HG03025 (cell line): ENCODE data around the gene TK2.
"Not testable (repeated sequence)": the region's sequence is repeated elsewhere in the genome, so short reads cannot be mapped to it uniquely, and the experiment has no call there.

Experiments
- ATAC-seq: cut with Tn5 transposase; IDR thresholded peaks from one replicate; pipeline ENCODE4 v1.9.1; 2021; ENCODE audit warnings: mild to moderate bottlenecking, moderate library complexity; ENCODE audit not compliant: unreplicated experiment, low FRiP score

Gene TK2

DNA sequence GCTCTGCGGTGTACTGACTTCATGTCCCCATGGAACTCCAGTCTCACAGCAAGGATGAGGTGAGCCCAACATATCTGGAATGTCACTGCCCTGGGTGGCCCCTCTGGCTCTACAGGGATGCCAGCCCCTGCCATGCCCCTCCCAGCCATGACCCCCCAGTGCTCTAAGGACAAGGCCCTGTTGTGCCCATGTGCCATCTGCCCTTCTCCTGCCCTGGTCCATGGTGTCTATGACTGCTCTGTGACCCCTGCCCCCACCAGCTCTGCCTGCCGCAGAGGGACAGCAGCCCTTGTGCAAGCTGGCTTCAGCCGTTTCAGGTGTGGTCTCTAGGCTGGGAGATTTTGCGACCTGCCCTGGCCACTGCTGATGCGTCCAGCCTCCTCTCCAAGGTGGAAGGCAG is 40.3 kb downstream of the TK2 start:
- ATAC-seq: no peak

DNA sequence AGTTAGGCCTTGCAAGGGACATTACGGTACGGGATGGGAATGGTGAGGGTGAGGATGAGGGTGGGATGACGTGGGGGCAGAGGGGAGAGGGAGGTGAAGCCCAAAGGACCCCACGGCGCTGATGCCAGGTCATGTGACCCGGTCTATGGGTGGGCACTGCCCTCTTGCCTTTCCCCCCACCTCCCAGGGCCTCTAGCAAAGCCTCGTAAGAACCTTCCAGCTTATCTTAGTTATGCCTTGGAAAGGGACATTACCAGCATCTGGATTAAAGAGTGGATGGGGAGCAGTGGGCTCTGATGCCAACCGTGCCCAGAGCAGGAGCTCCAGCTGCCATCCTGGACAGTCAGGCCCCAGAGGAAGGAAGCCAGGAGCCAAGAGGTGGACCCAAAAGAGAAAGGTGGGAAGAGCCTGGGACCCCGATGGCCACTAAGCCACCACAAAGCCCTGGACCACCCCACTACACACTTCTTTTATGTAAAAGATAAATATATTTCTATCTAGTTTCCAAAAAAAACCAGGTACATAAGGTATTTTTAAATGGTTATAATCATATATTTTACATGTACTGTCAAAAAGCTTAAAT is 40.9 kb downstream of the TK2 start:
- no peak for ATAC-seq

DNA sequence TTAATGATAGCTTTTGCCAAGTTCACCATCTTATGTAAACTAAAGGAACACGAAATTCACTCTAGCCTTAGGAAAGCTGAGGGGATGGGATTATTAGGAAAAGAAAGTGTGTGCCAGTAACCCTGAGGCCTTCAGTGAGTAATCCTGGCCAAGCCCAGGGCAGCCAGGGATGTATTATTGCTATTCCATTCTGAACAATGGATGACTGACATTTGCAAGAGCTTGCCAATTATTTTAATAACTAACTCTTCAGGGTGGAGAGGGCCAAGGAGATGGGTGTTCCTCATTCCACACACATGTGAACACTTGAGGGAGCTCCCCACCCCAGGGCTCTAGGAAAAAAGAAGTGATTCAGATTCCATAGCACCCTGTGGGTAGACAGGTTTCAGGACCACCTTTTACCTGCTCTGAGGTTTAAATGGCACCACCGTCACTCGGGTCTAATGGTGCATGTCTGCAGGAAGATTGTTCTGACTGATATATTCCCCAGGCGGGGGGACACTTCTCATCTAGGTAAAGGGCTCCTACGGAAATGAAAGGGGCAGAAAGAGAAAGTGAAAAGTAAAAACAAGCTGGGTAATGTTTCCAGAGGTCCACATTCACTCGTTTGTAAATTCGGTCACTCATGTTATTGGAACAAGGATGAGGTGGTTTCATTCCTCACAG is 41.5 kb downstream of the TK2 start:
- ATAC-seq: no peak

DNA sequence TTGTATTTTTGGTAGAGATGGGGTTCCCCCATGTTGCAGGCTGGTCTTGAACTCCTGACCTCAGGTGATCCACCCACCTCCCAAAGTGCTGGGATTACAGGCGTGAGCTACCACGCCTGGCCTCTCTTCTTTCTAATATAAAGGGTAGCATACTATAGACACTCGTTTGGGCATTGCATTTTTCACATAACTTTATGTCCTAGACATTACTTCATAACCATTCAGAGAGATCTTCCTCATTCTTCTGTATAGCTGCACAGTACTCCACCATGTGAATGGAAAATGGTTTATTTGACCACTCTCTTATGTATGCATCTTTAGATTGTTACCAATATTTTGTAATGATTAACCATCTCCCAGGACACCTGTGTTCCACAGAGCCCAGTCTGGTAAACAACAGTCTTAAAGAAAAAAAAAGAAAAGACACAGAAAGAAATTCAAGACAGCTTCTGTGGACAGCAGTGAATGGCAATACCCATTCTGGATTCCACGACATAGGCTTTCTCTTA is 42.1 kb downstream of the TK2 start:
- ATAC-seq: no peak

DNA sequence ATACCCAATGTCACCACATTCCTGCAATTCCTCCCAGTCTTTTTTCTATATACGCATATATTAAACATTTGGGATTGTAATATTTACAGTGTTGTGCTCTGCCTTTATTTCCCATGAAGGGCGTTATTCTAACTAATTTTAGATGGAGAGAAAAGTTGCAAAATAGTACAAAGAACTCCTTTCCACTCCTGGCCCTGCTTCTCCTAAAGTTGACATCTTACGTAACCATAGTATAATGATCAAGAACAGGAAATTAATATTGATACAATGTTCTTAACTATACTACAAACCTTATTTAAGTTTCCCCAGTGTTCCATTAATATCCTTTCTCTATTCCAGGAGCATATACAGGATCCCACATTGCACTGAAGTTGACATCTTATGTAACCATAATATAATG is 46.3 kb downstream of the TK2 start:
- ATAC-seq: no peak

DNA sequence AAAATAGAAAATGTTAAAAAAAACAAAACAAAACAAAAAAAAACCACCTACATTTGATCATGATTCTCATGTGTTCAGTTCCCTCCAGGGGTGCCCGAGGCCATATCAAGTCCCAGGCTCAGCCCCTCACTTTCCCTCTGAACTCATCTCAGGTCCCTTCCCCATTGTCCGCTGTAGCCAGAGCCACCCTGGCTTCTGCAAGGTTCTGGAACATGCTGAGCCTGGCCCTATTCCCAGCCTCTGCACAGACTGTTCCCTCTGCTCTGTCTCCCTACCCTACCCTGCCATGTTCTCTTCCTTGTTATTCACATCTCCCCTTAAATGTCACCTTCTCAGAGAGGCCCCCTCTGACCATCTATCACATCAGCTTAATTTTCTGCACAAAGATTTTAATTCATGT is 46.9 kb downstream of the TK2 start:
- ATAC-seq: no peak

DNA sequence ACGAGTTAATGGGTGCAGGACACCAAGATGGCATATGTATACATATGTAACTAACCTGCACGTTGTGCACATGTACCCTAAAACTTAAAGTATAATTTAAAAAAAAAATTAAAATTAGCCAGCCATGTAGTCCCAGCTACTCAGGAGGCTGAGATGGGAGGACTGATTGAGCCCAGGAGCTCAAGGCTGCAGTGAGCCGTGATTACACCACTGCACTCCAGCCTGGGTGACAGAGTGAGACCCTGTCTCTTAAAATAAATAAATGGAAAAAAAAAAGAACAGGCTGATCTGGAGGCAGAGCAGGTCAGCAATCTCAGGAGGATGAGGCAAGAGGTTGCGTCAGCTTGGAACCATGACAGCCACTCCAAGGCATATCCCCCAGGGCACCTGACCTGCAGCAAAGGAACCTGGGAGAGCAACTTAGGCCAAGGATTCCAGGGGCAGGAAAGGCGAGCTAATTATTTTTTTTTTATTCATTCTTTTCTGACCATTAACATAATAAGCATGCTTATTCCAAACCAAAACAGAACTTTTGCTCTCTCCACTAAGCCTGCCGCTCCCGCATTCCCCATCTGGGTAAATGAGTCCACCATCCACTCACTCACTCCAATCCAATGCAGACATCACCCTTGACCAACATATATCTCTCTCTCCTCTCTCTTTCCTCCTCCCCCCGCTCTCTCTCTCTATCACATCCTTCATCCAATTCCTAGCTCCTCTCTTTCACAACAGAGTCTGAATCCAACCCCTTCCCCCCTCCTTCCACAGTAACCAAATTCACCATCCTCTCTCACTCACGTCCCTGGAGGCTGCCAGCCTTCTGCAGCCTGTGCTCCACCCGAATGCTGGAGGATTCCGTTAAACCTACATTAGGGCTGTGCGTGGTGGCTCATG is 47.7 kb downstream of the TK2 start:
- ATAC-seq: no peak

DNA sequence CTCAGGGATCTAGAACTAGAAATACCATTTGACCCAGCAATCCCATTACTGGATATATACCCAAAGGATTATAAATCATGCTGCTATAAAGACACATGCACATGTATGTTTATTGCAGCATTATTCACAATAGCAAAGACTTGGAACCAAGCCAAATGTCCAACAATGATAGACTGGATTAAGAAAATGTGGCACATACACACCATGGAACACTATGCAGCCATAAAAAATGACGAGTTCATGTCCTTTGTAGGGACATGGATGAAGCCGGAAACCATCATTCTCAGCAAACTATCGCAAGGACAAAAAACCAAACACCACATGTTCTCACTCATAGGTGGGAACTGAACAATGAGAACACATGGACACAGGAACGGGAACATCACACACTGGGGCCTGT is 48.4 kb downstream of the TK2 start:
- not testable (repeated sequence) for ATAC-seq

DNA sequence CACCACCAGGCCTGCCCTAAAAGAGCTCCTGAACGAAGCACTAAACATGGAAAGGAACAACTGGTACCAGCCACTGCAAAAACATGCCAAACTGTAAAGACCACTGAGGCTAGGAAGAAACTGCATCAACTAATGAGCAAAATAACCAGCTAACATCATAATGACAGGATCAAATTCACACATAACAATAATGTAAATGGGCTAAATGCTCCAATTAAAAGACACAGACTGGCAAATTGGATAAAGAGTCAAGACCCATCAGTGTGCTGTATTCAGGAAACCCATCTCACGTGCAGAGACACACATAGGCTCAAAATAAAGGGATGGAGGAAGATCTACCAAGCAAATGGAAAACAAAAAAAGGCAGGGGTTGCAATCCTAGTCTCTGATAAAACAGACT is 52.0 kb downstream of the TK2 start:
- ATAC-seq: not testable (repeated sequence)

DNA sequence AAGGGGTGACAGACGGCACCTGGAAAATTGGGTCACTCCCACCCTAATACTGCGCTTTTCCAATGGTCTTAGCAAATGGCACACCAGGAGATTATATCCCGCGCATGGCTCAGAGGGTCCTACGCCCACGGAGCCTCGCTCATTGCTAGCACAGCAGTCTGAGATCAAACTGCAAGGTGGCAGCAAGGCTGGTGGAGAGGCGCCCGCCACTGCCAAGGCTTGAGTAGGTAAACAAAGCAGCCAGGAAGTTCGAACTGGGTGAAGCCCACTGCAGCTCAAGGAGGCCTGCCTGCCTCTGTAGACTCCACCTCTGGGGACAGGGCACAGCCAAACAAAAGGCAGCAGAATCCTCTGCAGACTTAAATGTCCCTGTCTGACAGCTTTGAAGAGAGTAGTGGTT is 53.7 kb downstream of the TK2 start:
- not testable (repeated sequence) for ATAC-seq

DNA sequence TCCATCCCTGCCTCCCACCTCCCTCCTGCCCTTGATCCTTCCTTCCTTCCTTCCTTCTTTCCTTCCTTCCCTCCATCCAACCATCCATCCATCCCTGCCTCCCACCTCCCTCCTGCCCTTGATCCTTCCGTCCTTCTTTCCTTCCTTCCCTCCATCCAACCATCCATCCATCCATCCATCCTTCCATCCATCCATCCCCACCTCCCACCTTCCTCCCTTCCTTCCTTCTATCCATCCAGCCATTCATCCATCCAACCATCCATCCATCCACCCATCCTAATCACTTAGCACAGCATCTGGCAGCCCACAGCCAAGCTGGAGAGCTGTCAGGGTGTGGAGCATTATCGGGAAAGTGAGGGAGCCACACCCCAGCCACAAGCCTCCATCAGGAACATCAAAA is 54.5 kb downstream of the TK2 start:
- no peak for ATAC-seq

DNA sequence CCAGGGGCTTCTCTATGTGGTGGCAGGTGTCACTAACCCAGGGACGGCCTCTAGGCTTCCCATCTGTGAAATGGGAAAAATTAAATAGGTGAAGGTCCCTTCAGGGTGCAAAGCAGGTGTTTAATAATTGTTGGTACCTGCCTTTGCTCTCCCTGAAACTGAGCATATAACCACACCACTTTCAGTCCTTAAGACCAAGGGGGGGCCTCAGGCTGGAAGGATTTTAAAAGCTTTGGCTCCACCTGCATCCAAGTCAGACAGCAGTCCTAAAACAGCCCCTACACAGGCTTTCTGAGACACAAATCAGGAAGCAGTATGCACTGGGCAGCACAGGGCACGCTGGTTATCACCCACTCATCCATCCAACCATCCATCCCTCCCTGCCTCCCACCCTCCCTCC is 55.0 kb downstream of the TK2 start:
- no peak for ATAC-seq

DNA sequence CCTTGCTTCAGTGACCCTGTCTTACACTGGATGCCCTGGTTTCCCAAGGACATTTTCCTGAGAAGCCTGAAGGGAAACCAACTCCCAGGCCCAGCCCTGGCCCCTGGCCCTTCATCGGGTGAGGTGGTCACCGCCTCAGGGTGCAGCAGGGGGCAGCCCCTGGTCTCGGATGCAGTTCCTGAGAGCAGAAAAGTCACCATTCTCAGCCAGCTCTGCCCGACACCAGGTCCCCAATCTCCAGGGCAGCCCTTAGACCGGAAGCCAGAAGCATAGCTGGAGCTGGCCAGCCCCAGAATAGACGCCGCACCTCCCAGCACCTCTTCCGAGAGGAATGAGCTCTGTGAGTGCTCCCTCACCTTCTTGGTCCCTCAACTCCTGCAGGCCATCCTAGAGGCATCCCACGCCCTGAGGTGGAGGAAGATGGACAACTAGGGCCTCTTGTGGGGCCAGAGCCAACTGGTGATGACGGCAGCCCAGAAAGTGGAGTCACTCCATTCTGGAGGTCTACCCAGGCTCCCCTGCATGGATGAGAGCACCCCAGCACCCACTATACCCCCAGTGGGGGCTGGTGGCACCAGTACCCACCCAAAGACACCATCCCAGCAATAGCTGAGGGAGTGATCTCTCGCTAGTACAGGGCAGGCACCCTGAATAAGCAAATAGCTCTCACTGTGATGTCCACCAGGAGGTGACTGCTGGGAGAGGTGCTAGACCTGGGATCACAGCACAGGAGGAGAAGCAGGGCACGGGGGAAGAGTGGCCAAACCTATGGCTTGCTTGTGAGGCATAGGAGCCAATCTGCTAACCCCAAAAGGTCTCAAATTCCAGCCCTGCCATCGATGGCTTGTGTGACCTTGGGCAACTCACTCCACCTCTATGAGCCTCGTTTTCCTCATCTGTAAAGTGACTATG is 56.2 kb downstream of the TK2 start:
- no peak for ATAC-seq

DNA sequence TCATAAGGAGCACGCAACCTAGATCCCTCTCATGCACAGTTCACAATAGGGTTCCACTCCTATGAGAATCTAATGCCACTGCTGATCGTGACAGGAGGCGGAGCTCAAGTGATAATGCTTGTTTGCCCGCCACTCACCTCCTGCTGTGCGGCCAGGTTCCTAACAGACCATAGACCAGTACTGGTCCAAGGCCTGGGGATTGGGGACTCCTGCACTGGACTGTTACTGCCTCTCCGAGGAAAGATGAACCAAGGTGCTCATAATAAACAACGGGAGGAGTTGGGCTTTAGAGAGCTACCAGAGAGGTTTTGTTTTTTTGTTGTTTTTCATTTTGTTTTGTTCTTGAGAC is 58.2 kb downstream of the TK2 start:
- no peak for ATAC-seq

DNA sequence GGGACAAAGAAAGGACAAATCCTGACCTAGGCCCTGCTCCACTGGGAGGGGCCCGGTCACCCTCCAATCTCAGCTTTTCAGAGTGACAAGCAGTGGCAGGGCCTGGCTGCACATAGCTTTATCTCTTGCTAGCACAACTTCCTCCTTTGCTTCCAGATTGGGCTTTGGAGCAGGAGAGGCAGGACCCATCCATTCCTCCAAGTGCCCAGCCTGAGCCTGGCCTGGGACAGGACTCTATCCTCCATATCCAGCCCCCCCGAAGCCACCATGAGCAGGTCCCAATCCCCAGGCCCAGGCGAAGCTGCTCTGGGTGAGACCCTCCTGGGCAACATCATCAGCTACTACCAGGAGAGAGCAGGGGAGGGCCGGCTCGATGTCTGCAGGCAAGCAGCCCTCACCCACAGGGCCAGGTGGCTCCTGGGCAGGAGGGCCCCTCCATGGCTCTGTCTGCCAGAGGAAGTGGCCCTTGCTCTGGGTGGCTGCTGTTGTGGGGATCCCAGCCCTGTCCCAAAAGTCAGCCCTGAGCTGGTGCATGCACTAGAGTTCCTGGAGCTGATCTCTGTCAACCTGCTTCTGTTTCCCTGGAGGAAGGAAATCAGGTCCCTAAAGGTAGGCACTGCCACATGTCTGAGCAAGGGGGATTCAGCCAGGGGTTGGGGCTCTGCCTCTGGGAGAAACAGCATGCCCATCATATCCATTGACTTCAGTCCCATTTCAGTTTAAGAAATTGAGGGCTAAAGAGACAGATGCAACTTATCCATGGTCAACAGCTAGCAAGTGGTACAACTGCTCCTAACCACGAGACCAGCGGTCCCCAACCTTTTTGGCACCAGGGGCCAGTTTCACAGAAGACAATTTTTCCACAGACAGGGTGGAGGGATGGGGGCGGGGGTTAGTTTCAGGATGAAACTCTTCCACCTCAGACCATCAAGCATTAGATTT is 58.9 kb downstream of the TK2 start:
- ATAC-seq: no peak

DNA sequence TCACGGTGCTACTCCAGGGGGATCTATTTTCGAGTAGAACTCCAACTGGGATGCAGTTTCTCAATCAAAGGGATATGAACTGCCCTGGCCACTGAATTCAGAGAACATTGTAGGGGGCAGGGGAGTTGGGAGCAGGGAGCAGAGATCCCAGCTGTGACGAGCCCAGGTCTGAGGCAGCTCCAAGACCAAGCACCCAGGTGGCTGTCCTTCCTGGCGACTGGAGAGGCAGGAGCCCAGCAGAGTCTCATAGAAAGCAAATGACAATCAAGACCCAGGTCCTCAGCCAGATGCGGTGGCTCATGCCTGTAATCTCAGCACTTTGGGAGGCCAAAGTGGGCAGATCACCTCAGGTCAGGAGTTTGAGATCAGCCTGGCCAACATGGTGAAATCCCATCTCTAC is 60.1 kb downstream of the TK2 start:
- no peak for ATAC-seq

DNA sequence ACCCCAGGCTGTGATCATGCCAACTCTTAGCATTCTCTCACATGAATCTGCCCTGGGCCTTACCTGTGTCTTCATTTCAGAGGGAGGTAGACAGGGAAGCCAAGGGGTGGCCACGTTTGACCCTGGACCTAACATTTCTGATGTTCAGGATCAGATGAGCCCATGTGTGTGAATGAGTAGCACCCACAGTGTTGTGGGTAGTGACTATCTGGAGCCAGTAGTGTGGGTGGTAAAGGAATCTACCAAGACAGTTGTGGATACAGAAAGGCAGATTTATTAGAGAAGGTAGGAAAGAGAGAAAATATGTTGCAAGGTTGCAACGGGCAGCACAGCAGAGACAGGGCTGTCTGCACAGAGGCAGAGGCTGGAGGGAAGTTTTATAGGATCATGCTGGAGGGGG is 60.5 kb downstream of the TK2 start:
- no peak for ATAC-seq

DNA sequence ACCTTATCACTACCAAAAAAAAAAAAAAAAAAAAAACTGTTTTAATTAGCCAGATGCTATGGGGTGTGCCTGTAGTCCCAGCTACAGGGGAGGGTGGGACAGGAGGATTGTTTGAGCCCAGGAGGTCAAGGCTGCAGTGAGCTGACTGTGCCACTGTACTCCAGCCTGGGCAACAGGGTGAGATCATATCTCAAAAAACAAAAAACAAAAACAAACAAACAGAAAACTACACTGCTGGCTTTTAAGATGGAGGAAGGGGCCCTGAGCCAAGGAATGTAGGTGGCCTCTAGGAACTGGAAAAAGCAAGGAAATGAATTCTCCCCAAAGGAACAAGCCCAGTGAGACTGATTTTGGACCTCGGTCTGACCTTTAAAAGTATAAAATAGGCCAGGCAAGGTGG is 61.4 kb downstream of the TK2 start:
- ATAC-seq: no peak

DNA sequence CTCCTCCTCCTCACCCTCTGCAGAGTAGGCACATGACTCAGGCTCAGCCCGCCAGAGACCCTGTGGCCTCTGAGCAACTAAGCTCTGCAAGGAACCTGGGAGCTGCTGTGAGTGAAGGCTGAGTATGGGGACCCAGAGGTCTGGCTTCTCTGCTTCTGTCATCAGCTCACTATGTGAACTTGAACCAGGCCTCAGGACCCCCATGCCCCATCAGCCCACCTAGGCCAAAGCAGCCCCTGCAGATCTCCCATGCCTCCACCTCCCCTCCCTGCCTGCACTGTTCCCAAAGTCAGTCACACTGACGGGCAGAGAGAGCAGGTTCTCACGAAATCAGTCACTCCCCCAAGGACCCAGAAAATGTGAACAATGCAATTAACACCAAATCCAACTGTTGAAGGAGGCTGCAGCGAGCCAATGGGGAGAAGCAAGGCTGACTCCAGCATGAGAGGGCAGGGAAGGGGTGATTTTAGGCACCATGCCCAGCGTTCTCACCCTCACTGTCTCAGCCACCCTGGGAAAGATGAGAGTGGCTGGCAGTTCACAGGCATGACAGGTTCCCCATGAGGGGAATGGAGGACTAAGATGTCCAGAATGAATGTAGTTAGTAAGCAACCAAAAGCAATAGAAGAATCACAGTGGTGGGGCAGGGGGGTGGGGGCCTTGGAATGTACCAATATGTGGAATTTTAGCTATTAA is 62.2 kb downstream of the TK2 start:
- no peak for ATAC-seq
